Right atrium auricular region (tissue), 2 donors: ENCODE results near the gene PTPRN2. TPM values are rescaled to one million over a fixed set of nuclear protein-coding genes. Genes with fewer than 3 reads are reported as not detected.

Experiments used
- DNase-seq: peaks from one replicate; pipeline ENCODE4 v3.0.0-alpha.2; 2019; ENCODE audit warnings: low spot score
- H3K27ac ChIP-seq, 2 donors: fragments of 200-600 bp; sonication (generic); 1 replicate in 1 of 2; 2 replicates in 1 of 2; pipeline ENCODE4 v1.5.1; 2016 to 2019
- H3K27me3 ChIP-seq, 2 donors: fragments of 200-600 bp; sonication (generic); one replicate each; pipeline versions ENCODE4 v1.5.1 to v1.6.0; 2017 to 2019
- H3K36me3 ChIP-seq: fragments of 200-600 bp; sonication (generic); one replicate; pipeline ENCODE4 v1.5.1; 2016
- H3K4me1 ChIP-seq, 2 donors: fragments of 200-600 bp; sonication (generic); one replicate each; pipeline versions ENCODE4 v1.5.1 to v1.6.0; 2017 to 2019
- H3K4me3 ChIP-seq, 2 donors: fragments of 200-600 bp; sonication (generic); 1 replicate in 1 of 2; 2 replicates in 1 of 2; pipeline ENCODE4 v1.5.1; 2017 to 2019; ENCODE audit warnings: mild to moderate bottlenecking in 1 of 2, moderate library complexity in 1 of 2
- H3K9me3 ChIP-seq, 2 donors: fragments of 200-600 bp; sonication (generic); one replicate each; pipeline ENCODE4 v1.5.1; 2019
- total RNA-seq, 2 donors: library from RNA; depleted of rRNA; stranded (reverse); fragments of >200 nt; gene quantifications; one replicate each; pipeline ENCODE4 v1.1.0, GENCODE V29; 2016
- TF ChIP-seq, protein P1 (sequence below), 2 donors: fragments of 200-600 bp; sonication (generic); IDR thresholded peaks; one replicate each; pipeline ENCODE4 v1.5.1; 2019; ENCODE audit warnings: antibody characterized with exemption in 2 of 2

The PTPRN2 gene
- total RNA-seq, 2 donors from 2014 or later = 2.6 to 2.7 TPM

DNA sequence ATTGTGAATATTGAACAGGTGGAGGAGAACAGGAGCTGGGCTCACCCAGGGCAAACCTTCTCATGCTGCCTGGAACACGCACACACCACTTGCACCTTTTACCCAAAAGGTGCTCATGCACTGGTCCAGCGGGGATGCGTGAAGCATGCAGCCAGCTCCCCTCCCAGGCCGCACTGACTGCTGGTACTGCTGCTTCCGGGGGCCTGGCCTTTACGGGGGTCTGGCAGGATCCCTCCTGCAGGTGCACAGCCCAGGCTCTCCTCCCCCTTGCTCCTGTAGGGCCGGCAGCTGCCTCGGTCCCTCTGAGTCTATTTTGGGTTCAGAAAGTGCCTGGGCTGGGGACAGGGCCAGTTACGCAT, 1029.1 kb downstream of the PTPRN2 start:
- no peaks in the 10 kb centered on the region for H3K36me3 ChIP-seq
- no peaks in the 10 kb centered on the region for H3K27me3 ChIP-seq
- no peaks in the 10 kb centered on the region for H3K9me3 ChIP-seq
- DNase-seq = no peak
- H3K4me3 ChIP-seq = no peak overlapping the region
- TF ChIP-seq, protein P1, sequence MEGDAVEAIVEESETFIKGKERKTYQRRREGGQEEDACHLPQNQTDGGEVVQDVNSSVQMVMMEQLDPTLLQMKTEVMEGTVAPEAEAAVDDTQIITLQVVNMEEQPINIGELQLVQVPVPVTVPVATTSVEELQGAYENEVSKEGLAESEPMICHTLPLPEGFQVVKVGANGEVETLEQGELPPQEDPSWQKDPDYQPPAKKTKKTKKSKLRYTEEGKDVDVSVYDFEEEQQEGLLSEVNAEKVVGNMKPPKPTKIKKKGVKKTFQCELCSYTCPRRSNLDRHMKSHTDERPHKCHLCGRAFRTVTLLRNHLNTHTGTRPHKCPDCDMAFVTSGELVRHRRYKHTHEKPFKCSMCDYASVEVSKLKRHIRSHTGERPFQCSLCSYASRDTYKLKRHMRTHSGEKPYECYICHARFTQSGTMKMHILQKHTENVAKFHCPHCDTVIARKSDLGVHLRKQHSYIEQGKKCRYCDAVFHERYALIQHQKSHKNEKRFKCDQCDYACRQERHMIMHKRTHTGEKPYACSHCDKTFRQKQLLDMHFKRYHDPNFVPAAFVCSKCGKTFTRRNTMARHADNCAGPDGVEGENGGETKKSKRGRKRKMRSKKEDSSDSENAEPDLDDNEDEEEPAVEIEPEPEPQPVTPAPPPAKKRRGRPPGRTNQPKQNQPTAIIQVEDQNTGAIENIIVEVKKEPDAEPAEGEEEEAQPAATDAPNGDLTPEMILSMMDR (IDR thresholded peaks at IDR 0.05) = no peak
- H3K4me1 ChIP-seq = no peaks in the 10 kb centered on the region
- H3K27ac ChIP-seq = no peak overlapping the region

DNA sequence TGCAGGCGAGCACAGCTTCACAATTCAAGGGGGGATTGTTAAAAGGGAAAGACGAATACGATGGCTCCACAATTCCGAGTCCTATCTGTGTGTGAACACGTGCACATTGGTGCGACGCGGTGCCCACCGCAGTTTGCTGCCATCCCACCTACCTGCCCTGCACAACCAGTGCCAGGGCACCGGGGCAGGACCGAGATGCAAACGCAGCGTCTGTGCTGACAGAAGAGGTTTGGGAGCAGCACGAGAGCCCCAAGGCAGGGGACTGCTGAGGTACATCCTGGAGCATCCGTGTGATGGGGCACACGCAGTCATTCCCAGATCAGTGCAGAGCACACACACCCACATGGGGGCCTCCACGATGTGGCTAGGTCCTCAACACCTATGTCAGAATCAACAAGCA, 1029.6 kb downstream of the PTPRN2 start:
- H3K27me3 ChIP-seq = no peaks in the 10 kb centered on the region
- H3K4me1 ChIP-seq = no peaks in the 10 kb centered on the region
- DNase-seq = no peak
- no peak overlapping the region for H3K27ac ChIP-seq
- no peaks in the 10 kb centered on the region for H3K9me3 ChIP-seq
- no peaks in the 10 kb centered on the region for H3K36me3 ChIP-seq
- TF ChIP-seq, protein P1 (IDR thresholded peaks at IDR 0.05) = no peak
- no peak overlapping the region for H3K4me3 ChIP-seq

DNA sequence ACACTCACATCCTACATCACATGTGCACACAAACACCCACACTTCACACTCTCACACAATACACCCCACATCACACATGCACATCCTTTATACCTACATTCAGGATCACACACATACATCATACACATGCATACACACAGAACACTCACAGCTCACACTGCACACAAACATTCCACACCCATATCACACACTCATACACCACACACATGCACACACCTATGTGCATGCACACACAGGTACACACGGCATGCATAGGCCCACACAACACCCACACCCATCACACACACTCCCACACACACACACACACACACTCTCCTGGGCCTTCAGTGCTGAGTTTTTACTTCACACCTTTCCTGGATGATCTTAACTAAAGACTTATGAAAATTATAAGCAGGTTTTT, 1030.4 kb downstream of the PTPRN2 start:
- Histone ChIP-seq H3K27ac (no peak overlapping the region), H3K27me3 (no peaks in the 10 kb centered on the region), H3K36me3 (no peaks in the 10 kb centered on the region), H3K9me3 (no peaks in the 10 kb centered on the region), H3K4me3 (no peak overlapping the region), H3K4me1 (no peaks in the 10 kb centered on the region)
- no peak for DNase-seq
- TF ChIP-seq, protein P1 (IDR thresholded peaks at IDR 0.05) = no peak

DNA sequence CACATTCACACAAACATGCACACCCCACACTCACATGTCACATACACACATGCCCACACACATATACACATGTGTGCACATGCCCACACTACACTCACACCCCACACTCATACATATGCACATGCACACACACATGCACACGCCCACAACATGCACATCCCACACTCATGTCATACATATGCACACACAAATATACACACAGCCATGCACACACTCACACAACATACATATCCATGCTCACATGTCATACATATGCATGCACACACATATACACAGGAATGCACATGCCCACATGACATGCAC, 1031.0 kb downstream of the PTPRN2 start:
- no peak overlapping the region for H3K4me3 ChIP-seq
- H3K36me3 ChIP-seq = no peaks in the 10 kb centered on the region
- DNase-seq = no peak

DNA sequence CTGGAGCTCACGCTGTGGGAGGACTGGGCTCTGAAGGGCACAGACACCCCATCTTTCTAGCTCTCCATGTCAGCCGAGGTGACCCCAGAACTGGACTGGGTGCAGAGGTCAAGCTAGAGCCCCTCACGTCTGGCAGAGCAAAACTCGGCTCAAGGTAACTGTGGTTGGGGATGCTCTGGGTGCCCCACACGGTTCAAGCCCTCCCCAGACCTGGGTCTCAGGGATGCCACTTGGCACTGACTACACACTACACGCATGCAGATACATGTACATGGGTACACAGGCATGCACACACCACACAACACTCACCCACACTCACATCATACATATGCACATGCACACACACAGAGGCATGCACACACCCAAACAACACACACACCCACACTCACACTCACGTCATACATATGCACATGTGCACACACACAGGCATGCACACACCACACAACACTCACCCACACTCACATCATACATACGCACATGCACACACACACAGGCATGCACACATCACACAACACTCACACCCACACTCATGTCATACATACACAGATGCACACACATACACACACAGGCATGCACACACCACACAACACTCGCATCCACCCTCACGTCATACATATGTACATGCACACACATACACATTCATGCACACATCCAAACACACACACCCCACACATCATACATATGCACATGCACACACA, 1031.5 kb downstream of the PTPRN2 start:
- DNase-seq = no peak
- Histone ChIP-seq H3K27ac (no peak overlapping the region), H3K4me1 (no peaks in the 10 kb centered on the region), H3K9me3 (no peaks in the 10 kb centered on the region), H3K4me3 (no peak overlapping the region), H3K27me3 (no peaks in the 10 kb centered on the region), H3K36me3 (no peaks in the 10 kb centered on the region)
- TF ChIP-seq, protein P1 (IDR thresholded peaks at IDR 0.05) = no peak

More for the DNA sequence above, 1031.0 kb downstream of the PTPRN2 start:
- no peak overlapping the region for H3K27ac ChIP-seq
- no peaks in the 10 kb centered on the region for H3K9me3 ChIP-seq
- H3K4me1 ChIP-seq = no peaks in the 10 kb centered on the region
- no peaks in the 10 kb centered on the region for H3K27me3 ChIP-seq
- TF ChIP-seq, protein P1 (IDR thresholded peaks at IDR 0.05) = no peak

DNA sequence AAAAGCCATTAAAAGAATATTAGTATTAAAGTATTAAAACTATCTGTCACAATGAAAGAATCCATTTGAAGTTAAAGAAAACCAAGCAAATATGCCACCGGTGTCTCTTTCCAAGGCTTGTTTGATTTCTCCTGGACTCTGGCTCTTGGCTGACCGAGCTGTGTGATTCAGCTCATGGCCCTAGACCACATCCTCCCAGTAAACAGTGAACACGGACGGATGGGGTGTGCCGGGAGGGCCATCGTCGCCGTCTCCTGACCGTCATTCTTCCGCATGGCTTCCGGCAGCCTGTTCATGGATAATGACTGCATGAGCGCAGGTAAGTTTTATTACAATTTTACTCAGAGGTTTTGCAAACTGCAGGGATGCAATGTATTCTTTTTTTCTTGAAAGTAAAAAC, 1032.3 kb downstream of the PTPRN2 start:
- Histone ChIP-seq H3K4me3 (no peak overlapping the region), H3K4me1 (no peaks in the 10 kb centered on the region), H3K27me3 (no peaks in the 10 kb centered on the region), H3K27ac (no peak overlapping the region), H3K9me3 (no peaks in the 10 kb centered on the region), H3K36me3 (no peaks in the 10 kb centered on the region)
- DNase-seq = no peak
- TF ChIP-seq, protein P1 (IDR thresholded peaks at IDR 0.05) = no peak
